SU-DHL-6 (cell line): Measurements from ENCODE around the gene LPAR5.
A peak's percentile ranks its signal among the peaks of the same experiment; 100 is the strongest.

Source experiments
- H2AFZ ChIP-seq: fragments of 200-600 bp; sonication (generic); 2 replicates; pipeline ENCODE4 v1.6.1; 2014; ENCODE audit warnings: low read depth, mild to moderate bottlenecking, moderate library complexity, mixed read lengths, antibody characterized with exemption, low read length; ENCODE audit not compliant: severe bottlenecking
- H3F3A ChIP-seq: fragments of 200-600 bp; shearing (Covaris generic); 2 replicates; pipeline ENCODE4 v1.6.0; 2016; ENCODE audit warnings: antibody characterized with exemption, mild to moderate bottlenecking; ENCODE audit not compliant: insufficient read depth
- H3K27ac ChIP-seq: fragments of 200-600 bp; sonication (generic); 2 replicates; pipeline ENCODE4 v1.5.1; 2016; ENCODE audit warnings: low read depth, mild to moderate bottlenecking, low read length, moderate library complexity, mixed read lengths
- H3K27me3 ChIP-seq: fragments of 200-600 bp; sonication (generic), shearing (Covaris generic); 2 replicates; pipeline ENCODE4 v1.6.0; 2014; ENCODE audit warnings: mild to moderate bottlenecking, low read length
- H3K36me3 ChIP-seq: fragments of 200-600 bp; sonication (generic); 2 replicates; pipeline ENCODE4 v1.6.1; 2014; ENCODE audit warnings: mild to moderate bottlenecking, low read length, mixed read lengths
- H3K4me2 ChIP-seq: fragments of 300-600, 200-600 bp; shearing (Covaris generic), sonication (generic); 2 replicates; pipeline ENCODE4 v1.6.0; 2014; ENCODE audit warnings: low read length, low read depth, mild to moderate bottlenecking; ENCODE audit not compliant: poor library complexity, severe bottlenecking
- H3K4me3 ChIP-seq: fragments of 200-600 bp; sonication (generic); 2 replicates; pipeline ENCODE4 v1.5.1; 2014; ENCODE audit warnings: antibody characterized with exemption, low read length, mild to moderate bottlenecking, mixed read lengths; ENCODE audit not compliant: insufficient read depth, poor library complexity, severe bottlenecking
- H3K79me2 ChIP-seq: fragments of 200-600 bp; sonication (generic); 2 replicates; pipeline ENCODE4 v1.6.1; 2014; ENCODE audit warnings: mild to moderate bottlenecking, low read length, moderate library complexity; ENCODE audit not compliant: insufficient read depth
- H3K9ac ChIP-seq: fragments of 200-600 bp; sonication (generic); 2 replicates; pipeline ENCODE4 v1.7.0; 2014; ENCODE audit warnings: mild to moderate bottlenecking, low read length
- H3K9me2 ChIP-seq: fragments of 200-600 bp; sonication (generic); replicated peaks from 2 replicates; pipeline ENCODE4 v1.6.1; 2014; ENCODE audit warnings: low read length; ENCODE audit not compliant: insufficient read depth
- H3K9me3 ChIP-seq: fragments of 200-600 bp; sonication (generic); 2 replicates; pipeline ENCODE4 v1.6.1; 2014; ENCODE audit warnings: low read length, mixed read lengths; ENCODE audit not compliant: insufficient read depth
- H4K20me1 ChIP-seq: fragments of 200-600 bp; sonication (generic); 2 replicates; pipeline ENCODE4 v1.6.1; 2014; ENCODE audit warnings: low read depth, mild to moderate bottlenecking, antibody characterized with exemption, low read length, moderate library complexity, mixed read lengths
- CTCF ChIP-seq: fragments of 200-600 bp; sonication (generic); IDR thresholded peaks from one replicate; pipeline ENCODE4 v1.5.1; 2017; ENCODE audit warnings: antibody characterized with exemption, mild to moderate bottlenecking, low read length, moderate library complexity; ENCODE audit not compliant: insufficient read depth, poor library complexity, severe bottlenecking
- EZH2phosphoT487 ChIP-seq: fragments of 200-600 bp; sonication (generic), shearing (Covaris generic); conservative IDR thresholded peaks from 2 replicates; pipeline ENCODE4 v1.6.1; 2018; ENCODE audit warnings: mild to moderate bottlenecking, antibody characterized with exemption, low read length, moderate library complexity, mixed read lengths

Gene LPAR5

GRCh38 chr12:6612247-6612646 is 23.5 kb downstream of the LPAR5 start:
- Histone ChIP-seq H3K9ac (no peak overlapping the region), H4K20me1 (no peaks in the 10 kb centered on the region), H3K9me2 (no peaks in the 10 kb centered on the region), H3K27me3 (no peaks in the 10 kb centered on the region), H3K36me3 (no peaks in the 10 kb centered on the region), H3K27ac (peak overlapping the region; percentile 17), H3K79me2 (no peaks in the 10 kb centered on the region), H3K9me3 (no peaks in the 10 kb centered on the region), H2AFZ (no peak overlapping the region), H3F3A (peaks cover 40% of the 10 kb centered on the region), H3K4me3 (no peak overlapping the region), H3K4me2 (peak overlapping the region; percentile 25)
- no peak for TF ChIP-seq CTCF
- no peak for TF ChIP-seq EZH2phosphoT487

GRCh38 chr12:6608592-6609281 is 27.0 kb downstream of the LPAR5 start:
- Histone ChIP-seq H3K9me3 (no peaks in the 10 kb centered on the region), H3F3A (peaks cover 37% of the 10 kb centered on the region), H3K4me3 (no peak overlapping the region), H3K4me2 (no peak overlapping the region), H3K36me3 (no peaks in the 10 kb centered on the region), H3K9me2 (no peaks in the 10 kb centered on the region), H3K9ac (no peak overlapping the region), H3K79me2 (peaks cover 30% of the 10 kb centered on the region), H4K20me1 (peaks cover 7% of the 10 kb centered on the region; the same call in 1 of the 2 replicates), H2AFZ (peak overlapping the region; percentile 3), H3K27ac (peak overlapping the region; percentile 55), H3K27me3 (no peaks in the 10 kb centered on the region)
- no peak for TF ChIP-seq CTCF
- TF ChIP-seq EZH2phosphoT487: no peak

GRCh38 chr12:6607751-6608591 is 27.8 kb downstream of the LPAR5 start:
- Histone ChIP-seq H4K20me1 (peaks cover 7% of the 10 kb centered on the region; the same call in 1 of the 2 replicates), H3K36me3 (no peaks in the 10 kb centered on the region), H3K4me3 (no peak overlapping the region), H3K27ac (peak overlapping the region; percentile 55), H3F3A (peaks cover 37% of the 10 kb centered on the region), H3K9me2 (no peaks in the 10 kb centered on the region), H3K4me2 (peak overlapping the region; percentile 34), H3K79me2 (peaks cover 38% of the 10 kb centered on the region), H3K9ac (no peak overlapping the region), H3K9me3 (no peaks in the 10 kb centered on the region), H3K27me3 (no peaks in the 10 kb centered on the region), H2AFZ (peak overlapping the region; percentile 3)
- TF ChIP-seq EZH2phosphoT487: no peak
- no peak for TF ChIP-seq CTCF
